HG02884 (cell line): Measurements from ENCODE around the gene KLK14.

Experiments used
- ATAC-seq: cut with Tn5 transposase; IDR thresholded peaks from one replicate; pipeline ENCODE4 v1.9.1; 2021; ENCODE audit warnings: mild to moderate bottlenecking, moderate library complexity; ENCODE audit not compliant: unreplicated experiment

KLK14 gene, protein sequence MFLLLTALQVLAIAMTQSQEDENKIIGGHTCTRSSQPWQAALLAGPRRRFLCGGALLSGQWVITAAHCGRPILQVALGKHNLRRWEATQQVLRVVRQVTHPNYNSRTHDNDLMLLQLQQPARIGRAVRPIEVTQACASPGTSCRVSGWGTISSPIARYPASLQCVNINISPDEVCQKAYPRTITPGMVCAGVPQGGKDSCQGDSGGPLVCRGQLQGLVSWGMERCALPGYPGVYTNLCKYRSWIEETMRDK

DNA sequence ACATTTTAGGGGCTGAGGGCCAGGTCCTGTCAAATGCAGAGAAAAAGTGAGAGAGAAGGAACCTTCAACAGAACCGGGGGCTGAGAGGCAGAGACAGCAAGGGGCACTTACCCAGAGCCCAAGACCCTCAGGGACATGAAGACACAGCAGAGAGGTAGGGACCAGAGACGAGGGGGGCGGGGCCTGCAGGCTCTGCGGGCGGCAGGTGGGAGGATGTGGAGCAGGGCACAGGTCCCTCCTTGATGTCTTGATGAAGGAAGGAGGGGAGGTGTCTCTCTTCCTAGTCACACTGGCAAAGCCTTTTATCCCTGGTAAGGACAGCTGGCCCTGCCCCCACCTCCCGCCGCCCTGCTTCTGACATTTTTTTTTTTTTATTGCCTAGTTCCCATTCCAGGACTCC is at the start of gene KLK14:
Gene KLK14, minus strand, starts transcription at position 277 of the 400 bp plus-strand sequence. Its CDS starts 273 bp downstream, at position 4.
- ATAC-seq: no peak

DNA sequence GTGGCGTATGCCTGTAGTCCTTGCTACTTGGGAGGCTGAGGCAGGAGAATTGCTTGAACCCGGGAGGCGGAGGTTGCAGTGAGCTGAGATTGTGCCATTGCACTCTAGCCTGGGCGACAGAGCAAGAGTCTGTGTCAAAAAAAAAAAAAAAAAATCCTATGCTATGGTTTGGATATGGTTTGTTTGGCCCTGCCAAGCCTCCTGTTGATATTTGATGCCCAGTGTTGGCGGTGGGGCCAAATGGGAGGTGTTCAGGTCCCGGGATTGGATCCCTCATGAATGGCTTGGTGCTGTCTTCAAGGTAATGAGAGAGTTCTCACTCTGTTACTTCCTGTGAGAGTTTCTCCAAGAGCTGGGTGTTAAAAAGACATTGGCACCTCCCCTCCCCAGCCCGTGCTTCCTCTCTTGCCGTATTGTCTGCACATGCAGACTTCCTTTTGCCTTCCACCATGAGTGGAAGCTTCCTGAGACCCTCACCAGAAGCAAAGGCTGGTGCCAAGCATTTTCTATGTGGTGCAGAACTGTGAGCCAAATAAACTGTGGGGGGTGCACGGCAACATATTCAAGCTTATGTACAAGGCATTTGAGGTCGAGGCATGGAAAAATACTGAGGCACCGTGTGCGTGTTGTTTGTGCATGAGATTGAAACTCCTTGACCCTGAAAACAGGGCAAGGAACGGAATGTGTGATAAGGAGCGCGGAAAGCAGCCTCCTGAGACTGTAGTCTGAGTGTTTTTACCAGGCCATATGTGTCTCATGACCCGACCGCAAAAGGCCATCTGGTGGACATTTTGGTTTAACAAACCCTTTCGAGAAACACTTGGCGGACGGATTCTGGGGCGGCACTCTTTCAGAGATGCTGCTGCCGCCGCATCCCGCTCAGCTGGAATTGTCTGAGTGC is 49.3 kb upstream of the KLK14 start:
- no peak for ATAC-seq

DNA sequence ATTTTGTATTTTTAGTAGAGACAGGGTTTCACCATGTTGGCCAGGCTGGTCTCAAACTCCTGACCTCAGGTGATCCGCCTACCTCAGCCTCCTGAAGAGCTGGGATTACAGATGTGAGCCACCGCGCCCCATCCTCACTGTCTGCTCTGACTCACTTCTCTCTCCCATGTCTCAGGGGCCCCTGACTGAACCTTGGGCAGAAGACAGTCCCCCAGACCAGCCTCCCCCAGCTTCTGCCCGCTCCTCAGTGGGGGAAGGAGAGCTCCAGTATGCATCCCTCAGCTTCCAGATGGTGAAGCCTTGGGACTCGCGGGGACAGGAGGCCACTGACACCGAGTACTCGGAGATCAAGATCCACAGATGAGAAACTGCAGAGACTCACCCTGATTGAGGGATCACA is 47.0 kb upstream of the KLK14 start:
- no peak for ATAC-seq

DNA sequence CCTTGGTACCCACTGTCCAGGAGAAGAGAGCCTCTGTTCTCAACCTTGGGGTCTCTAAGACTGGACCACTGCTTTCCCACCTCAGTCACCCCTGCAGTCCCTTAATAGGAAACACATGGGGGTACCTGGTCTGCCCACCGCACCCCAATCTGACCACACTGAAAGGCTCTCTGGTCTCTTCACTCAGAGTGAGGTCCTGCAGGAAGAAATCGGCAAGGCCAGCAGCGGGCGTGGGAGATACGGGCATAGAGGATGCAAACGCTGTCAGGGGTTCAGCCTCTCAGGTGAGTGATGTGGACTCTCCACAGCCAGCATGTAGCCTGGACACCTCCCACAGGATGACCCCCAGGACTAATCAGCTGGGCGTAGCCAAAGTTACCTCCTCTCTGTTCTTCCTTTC is 45.5 kb upstream of the KLK14 start:
- ATAC-seq: no peak

DNA sequence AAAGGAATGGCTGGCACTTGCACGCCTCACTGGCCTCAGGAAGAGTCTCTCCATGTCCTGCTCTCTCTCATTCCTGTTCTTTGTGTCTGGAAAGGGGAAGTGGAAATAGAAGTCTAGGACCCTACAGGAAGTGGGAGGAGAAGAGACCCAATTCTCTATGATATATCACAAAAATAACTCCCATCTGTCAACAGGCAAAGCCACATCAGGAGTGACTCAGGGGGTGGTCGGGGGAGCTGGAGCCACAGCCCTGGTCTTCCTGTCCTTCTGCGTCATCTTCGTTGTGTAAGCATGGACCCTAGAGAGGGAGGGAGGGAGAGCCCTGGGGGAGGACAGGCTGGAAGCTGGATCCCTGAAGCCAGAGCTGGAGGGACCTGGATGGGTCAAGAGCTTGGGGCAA is 45.1 kb upstream of the KLK14 start:
- no peak for ATAC-seq

DNA sequence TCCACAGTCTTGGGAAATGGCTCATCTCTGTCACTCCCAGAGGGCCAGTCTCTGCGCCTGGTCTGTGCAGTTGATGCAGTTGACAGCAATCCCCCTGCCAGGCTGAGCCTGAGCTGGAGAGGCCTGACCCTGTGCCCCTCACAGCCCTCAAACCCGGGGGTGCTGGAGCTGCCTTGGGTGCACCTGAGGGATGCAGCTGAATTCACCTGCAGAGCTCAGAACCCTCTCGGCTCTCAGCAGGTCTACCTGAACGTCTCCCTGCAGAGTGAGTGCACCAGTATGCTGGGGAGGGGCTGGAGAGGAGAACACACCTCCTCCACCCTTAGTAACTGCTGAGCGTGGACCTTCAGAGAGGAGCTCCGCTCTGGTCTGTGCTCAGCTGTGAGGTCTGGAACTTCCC is 44.3 kb upstream of the KLK14 start:
- no peak for ATAC-seq

DNA sequence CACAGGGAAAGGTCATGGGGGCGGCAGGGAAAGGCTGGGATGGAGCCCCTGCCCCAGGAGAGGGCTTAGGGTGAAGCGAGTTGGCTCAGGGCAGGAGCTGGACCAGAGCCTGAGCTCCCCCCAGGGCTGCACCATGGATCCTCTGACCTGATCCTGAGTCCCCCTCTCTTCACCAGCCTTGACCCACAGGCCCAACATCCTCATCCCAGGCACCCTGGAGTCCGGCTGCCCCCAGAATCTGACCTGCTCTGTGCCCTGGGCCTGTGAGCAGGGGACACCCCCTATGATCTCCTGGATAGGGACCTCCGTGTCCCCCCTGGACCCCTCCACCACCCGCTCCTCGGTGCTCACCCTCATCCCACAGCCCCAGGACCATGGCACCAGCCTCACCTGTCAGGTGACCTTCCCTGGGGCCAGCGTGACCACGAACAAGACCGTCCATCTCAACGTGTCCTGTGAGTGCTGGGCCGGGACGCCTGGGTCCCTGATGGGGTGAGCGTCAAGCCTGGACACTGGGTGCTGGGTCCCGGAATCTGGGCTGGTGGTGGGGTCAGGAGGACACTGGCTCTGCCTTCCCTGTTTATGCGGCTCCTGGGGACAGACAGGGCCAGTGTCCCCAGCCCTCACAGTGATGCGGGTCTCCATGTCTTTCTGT is 42.9 kb upstream of the KLK14 start:
- no peak for ATAC-seq

DNA sequence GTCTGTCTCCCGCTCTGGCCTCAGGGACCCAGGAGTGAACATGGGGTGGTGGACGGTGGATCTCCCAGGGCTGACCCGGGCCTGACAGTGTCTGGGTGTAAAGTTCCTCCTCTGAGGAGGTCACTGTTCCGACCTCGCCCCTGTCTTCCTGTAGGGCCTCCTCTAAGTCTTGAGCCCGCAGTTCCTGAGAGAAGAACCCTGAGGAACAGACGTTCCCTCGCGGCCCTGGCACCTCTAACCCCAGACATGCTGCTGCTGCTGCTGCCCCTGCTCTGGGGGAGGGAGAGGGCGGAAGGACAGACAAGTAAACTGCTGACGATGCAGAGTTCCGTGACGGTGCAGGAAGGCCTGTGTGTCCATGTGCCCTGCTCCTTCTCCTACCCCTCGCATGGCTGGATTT is 42.0 kb upstream of the KLK14 start, which contains the start of gene SIGLEC9:
Gene SIGLEC9, plus strand, starts transcription at position 178 of the 400 bp plus-strand sequence. Its CDS starts 69 bp downstream, at position 247.
- no peak for ATAC-seq

DNA sequence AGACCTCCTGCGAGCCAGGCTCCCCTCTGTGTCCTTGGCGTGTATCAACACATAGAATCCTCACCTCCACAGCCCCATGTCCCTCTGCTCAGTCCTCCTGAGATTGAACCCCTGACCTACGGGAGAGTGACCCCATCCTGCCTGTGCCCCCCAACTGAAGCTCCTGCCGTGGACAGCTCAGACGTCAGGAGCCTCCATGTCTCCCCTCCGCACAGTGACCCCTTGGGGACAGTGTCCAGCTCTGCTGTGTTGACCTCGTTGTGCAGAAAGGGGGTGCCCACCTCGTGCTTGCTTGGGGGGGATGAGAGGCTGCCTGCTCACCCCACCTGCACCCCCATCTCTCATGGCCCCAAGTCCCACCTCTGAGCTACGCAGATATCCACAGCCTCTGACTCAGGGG is 41.5 kb upstream of the KLK14 start:
- ATAC-seq: no peak

DNA sequence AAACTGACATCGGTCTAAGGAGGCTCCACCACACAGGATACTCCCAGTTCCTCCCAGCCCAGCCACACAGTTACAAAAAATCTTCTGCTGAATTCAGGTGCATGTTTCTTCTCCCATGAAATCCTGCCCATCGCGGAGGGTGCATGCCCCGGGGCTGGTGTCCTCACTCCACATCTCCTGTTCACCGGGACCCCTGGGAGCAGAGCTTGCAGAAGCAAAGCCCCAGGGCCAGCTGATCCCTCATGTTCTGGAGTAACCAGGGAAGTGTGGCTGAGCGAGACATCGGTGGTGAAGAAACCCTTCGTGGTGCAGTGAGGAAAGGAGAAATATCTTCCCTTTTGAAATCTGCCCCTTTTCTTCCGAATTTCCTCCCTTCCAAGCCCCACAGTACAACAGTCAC is 41.1 kb upstream of the KLK14 start:
- ATAC-seq: no peak

DNA sequence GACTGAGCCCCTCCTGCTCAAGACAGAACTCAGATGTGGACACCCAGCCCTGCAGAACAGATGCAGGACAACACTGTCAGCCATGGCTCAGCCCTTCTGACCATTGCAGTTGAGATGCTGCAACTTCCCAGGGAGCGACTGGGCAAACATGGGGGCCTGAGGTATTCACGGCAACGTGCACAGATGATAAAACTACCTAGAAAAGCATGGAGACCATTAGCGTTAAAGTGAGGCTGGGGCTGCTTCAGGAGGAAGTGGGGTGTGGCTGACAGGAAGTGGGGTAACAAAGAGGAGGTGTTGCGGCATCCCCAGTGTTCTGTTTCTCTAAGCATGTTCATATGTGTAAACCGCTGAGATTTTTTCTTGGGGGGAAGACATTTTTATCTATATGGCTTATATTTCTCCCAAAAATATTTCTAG is 40.7 kb upstream of the KLK14 start:
- no peak for ATAC-seq

DNA sequence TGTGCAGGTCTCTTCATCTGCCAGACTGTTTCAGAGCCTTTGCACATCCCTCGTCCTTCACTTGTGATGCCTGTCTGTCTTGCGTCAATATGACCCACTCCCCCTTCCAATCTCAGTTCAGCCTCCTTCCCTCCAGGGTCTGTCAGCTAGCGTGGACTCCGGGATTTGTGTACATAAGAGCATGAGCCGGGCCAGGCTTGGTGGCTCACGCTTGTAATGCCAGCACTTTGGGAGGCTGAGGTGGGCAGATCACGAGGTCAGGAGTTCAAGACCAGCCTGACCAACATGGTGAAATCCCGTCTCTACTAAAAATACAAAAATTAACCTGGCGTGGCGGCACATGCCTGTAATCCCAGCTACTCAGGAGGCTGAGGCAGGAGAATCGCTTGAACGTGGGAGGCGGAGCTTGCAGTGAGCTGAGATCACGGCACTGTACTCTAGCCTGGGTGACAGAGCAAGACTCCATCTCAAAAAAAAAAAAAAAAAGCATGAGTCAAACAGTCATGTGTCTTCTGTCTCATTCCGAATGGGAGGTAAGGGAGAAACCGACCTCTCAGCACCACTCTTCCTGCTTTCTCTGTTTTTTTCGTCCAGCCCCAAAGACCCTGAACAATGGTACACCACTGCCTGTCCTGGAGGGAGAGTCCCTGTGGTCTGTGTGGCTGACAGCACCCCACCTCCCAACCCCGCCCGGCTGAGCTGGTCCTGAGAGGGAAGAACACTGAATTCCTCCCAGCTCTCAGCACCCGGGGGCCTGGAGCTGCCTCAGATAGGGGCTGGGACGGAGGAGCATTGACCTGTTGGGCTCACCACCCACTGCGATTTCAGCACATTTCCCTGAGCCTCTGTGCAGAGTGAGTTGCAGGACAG is 39.7 kb upstream of the KLK14 start:
- ATAC-seq: no peak

DNA sequence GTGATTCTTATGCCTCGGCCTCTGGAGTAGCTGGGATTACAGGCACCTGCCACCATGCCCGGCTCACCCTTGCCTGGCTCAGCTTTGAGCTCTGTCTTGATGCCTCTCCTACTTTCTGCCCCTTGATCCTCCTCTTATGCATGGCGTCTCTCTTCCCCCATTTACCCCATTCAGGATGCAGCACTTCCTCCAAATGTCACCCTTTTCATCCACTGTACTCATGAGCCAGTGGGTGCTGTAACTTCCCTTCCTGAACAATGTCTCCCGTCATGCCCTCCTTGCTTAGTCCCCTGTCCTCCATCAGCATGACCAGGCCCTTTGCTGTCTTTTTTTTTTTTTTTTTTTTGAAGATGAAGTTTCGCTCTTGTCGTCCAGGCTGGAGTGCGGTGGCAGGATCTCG is 38.6 kb upstream of the KLK14 start:
- no peak for ATAC-seq

DNA sequence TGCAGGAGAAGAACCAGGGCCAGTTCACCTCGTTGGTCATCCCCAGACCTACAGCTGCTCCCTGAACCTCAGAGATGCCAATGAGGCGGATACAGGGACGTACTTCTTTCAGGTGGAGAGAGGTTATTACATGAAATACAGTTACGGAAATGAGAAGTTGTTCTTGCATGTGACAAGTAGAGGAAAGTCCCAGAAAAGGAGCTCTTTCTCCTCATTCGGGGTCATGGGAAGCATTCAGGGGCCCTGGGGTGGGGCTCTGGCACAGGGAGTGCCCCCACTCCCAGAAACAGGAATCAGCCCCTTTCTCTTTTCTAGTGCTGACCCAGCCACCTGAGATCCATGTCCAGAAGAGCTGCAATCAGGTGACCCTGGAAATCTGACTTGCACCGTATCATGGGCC is 37.5 kb upstream of the KLK14 start:
- no peak for ATAC-seq

DNA sequence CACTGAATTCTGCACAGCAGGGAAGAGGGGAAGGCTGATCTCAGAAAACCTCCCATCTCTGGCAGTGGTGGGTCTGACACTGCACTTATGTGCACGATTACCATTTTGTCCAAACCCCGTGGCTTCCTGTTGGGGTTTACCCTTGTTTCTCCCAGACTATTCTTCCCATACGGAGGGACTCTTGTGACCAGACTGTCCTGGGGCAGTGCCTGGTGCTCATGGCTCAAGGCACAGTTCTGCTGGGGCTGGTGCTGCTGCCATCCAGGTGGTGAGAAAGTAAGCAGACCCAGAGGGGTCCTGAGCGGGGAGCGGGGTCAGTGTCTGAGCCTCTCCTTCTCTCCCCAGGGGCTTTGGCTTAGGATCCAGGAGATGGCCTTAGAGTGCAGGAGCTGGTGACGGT is 36.9 kb upstream of the KLK14 start:
- no peak for ATAC-seq

DNA sequence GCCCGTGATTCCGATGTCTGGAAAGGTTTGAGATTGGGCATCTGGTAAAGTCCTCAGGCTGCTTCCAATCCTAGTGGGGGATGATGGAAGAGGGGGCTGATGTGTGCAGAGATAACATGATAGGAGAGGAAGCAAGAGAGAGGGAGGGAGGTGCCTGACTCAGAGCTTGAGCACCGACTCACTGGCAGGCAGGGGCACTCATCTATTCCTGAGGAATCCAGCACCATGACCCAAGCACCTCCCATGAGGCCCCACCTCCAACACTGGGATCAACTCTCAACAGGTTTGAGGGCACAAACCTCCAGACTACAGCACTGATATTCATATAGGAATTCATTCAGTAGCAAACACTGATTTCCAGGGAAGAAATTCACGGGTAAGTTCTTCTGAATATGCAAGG is 36.4 kb upstream of the KLK14 start:
- ATAC-seq: no peak

DNA sequence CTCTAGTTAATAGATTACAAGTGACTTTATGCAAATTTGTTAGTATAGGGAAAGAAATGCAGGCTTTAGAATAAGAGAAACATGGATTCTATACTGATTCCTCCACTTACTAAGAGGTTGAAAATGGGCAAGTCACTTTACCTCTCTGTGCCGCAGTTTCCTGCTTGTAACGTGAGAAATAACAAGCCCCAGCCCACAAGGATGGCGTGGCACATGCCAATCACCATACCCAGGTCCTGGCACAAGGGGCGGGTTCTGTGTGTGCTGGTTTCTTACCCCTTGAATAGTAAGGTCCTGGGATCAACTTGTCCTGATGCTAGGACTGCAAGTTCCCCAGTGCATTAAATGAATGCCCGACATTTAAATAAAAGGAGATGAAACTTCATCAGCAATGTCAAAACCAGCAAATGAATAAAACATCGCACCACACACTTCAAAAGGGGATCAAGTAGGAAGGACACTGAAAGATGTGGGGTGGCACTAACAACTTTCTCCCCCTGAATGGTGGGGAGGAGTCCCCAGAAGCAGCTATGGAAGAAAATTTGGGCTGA is 34.1 kb upstream of the KLK14 start:
- ATAC-seq: no peak

DNA sequence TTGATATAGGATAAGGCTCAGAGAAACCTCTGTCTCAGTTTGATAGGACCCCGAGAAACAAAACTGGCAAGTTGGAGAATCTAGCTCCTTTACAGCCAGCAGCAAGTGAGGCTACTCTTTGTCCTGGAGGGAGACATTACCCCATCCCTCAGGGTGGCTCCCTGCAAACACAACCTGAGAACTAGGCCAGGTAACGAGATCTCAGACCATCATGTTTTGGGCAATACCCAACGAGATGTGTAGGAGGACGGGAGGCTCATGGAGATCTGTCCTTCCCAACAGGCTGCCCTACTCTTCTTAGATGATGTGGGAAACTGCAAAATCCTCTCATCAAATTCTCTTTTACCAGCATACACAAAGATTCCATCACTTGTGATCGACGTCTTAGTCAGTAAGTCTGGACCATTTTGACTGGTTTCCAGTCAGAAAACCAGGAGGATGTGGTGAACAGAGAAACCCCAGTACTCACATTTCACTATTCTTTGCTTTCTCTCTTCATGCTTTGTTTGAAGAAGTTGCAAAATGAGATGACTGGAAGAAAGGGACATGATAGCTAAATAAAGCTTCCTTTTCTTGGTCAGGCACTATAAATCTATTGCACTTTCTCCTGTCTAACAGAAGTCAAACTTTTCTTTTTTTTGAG is 31.5 kb upstream of the KLK14 start:
- ATAC-seq: no peak

DNA sequence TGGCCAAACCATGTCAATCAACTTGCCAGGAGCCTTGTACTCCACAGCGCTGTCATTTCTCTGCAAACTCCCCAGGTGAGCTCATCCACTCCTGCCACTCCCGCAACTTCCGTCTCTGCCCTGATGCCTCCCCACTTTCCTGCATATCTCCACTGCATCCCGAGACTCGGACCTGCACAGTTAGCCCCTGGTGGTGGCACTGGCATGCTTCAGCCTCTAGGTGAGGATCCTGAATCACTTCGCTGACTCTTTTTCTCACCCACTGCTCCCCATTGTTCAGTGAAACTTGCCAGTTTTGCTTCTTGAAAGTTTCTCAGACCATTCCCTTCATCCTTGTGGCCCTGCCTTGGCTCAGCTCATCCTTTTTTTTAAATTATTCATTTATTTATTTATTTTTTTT is 28.9 kb upstream of the KLK14 start:
- no peak for ATAC-seq

DNA sequence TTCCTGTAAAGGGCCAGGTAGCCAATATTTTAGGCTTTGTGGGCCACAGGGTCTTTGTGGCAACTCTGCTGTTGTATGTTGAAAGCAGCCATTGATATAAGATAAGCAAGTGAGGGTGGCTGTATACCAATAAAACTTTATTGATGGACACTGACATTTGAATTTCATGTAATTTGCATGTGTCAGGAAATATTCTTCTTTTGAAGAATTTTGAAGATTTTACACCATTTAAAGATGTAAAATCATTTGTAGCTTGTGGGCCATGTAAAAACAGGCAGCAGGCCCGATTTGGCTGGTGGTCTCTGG is 27.9 kb upstream of the KLK14 start:
- no peak for ATAC-seq
